ENCODE measurements around the gene MISP3.

MISP3 gene

GRCh38 chr19:14080887-14081796 lies 8.6 kb downstream of the MISP3 start:
- peak; percentile 96 to 99 for DNase-seq (ENCODE audit: low read depth in 2 of 2)

DNA sequence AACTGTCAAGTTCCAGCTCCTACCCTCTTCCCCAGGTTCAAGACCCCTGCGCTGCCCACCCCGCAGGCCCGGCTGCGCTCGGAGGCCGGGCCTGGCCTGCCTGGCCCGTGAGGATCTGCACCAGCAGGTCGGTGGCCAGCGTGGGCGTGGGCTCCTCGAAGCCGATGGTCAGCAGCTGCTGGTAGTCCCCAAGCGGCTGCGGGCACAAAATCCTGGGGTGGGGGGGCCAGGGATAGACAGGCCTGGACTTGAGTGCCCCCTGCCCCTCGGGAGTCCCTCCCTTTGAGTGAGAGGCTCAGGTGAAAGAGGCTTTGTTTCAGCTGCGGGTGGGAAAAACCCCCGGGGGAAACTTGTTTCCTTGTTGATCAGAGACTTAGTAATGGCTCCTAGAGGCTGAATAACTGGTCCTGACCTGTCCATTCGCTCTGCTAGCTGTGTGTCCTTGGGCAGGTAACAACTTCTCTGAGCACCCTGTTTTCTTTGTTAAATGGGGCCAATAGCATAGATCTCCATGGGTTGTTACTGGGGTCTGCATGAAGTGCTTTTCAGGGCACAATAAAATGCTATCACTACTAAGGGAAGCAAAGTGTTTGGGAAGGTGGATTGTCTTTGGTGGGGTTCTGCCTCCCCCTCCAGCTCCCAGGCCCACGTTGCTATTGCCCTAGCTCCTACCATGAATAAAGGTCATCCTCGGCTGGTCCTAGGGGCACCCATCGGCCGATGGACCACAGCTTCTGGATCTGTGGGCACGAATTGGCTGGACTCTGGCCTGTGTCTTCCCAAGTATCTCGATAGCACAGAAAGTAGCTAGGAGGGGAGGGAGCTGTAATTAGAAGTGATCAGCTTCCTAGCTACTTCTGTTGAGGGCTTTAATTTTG lies 9.4 kb downstream of the MISP3 start:
- DNase-seq (ENCODE audit: low read depth in 2 of 2), result no peak

DNA sequence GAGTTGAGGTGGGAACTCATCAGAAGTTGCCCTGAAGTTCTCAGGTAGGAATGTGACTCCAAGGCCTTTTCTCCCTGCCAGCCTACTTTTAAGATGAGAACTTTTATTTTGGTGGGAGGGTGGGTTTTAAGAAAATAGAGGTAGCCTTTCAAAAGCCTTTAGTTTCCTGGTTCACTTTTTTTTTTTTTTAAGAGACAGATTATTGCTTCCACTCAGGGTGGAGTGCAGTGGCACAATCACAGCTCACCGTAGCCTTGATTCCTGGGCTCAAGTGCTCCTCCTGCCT lies 10.0 kb downstream of the MISP3 start:
- no peak for DNase-seq (ENCODE audit: low read depth in 2 of 2)

- no peak for DNase-seq (ENCODE audit: low read depth in 2 of 2)
These were observed 12.9 kb downstream of the MISP3 start, which contains the start of gene C19orf67 for GRCh38 chr19:14085309-14085995. C19orf67 (minus strand) TSS chr19:14085783; CDS start chr19:14085627, 156 bp downstream.

GRCh38 chr19:14086098-14086497 lies 13.5 kb downstream of the MISP3 start:
- DNase-seq (ENCODE audit: low read depth in 2 of 2), result no peak

DNA sequence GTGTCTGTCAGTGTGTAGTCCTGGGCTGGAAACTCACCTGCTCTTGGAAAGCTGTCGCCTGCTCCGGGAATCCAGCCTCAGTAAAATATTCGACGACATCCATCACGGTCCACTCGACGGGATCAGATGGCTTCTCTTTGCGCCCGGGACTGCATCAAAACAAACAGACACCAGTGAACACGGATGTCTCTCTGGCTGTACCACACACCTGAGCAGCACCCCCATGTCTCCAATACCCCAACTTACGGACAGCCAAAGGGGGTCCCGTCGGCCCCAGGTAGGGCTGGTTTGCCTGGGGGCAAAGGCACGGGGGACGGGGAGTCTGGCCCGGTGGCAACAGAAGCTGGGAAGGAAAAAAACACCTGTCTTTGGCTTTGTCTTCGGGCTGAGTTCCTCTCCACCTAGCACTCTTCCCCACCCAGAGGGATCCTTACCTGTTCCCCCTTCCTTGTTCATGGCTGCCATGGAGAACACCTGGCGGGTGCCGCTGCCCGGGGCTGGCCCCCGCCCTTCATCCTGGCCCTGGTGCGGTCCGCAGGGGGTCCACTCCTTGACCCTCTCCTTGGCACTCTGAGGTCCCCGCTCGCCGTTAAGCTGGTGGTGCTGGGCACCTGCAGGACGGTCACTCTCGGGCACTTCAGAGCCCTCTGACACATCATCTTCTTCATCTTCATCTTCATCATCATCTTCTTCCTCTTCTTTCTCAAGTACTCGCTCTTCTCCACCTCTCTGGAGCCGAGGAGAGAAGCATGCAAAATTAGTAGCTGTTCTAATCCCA lies 16.2 kb downstream of the MISP3 start:
- no peak for DNase-seq (ENCODE audit: low read depth in 2 of 2)

- DNase-seq (ENCODE audit: low read depth in 2 of 2), result no peak
These were observed 16.8 kb downstream of the MISP3 start for GRCh38 chr19:14089412-14089661.

DNA sequence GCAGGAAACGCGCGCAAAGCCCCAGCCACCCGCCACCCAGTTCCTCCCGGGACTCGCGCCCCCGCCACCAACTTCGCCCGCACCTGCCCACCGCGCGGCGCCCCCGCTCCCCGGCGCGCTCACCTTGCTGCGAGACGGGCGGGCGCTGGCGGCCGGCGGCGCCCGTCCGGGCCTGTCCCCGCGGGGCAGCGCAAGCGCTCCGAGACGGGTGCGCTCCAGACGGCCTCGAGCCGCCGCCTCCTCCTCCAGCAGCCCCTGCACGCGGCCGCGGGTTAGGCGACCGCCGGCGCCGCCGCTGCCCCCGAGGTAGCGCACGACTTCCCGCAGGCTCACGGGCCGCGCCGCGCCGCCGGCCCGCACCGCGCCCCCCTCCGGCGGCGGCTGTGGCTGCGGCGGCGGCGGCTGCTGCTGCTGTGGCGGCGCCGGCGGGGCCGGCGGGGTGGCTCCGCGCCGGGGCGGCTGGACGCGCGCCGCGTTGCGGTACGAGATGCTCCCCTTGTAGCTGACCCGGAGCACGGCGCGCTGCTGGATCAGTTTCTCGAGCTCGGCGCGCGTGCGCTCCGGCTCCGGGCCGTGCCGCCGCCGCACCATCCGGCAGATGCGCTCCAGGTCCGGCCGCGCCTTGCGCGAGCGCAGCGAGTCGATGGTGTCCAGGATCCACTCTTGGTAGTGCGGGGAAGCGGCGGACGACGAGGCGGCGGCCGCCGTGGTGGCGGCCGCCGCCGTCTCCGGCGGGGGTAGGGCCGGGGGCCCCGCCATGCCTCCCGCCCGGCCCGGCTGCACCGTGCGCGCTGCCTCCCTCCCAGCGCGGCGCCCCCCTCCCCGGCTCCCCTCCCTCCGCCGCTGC lies 17.3 kb downstream of the MISP3 start:
- DNase-seq (ENCODE audit: low read depth in 2 of 2), result peak in 1 of 2 donors; percentile 33

GRCh38 chr19:14090509-14091080 lies 18.0 kb downstream of the MISP3 start, which contains the start of gene SAMD1:
SAMD1 (minus strand) TSS chr19:14090751.
- DNase-seq (ENCODE audit: low read depth in 2 of 2), result peak; percentile 69 to 71

DNA sequence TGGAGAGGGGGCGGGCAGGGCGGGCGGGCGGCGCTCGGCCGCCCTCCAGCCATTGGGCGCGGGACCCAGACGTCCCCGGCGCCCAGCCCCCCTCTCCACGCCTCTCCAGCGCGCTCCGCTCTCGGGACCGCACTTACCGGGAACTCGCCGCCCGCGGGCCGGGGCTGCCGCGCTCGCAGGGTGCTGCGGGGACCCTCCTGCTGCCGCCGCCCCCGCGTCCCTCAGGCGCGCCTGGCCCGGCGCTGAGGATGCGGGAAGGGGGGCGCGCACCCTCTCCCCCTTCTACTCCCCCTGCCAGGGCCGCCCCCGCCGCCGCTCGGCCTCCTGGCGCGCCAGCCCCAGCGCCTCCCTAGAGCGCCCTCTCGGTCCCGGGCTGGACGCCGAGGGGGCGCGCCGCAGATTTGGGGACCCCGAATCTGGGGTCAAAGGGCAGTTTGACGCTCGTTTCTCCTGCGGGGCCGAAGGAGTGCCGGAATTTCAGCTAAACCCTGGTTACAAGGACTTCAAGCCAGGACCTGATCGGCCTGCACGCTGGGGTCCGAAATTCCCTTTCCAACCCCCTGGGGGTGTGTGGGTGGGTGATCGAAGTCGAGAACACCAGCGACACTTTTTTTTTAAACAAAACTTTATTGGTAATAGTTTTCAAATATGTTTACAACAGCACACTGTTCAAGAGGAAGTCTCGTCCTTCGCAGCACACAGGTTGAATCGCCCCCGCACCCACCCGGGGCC lies 18.7 kb downstream of the MISP3 start:
- DNase-seq (ENCODE audit: low read depth in 2 of 2), result peak in 1 of 2 donors; percentile 58

- peak in 1 of 2 donors; percentile 16 for DNase-seq (ENCODE audit: low read depth in 2 of 2)
These were observed 19.4 kb downstream of the MISP3 start for GRCh38 chr19:14091813-14092462.

DNA sequence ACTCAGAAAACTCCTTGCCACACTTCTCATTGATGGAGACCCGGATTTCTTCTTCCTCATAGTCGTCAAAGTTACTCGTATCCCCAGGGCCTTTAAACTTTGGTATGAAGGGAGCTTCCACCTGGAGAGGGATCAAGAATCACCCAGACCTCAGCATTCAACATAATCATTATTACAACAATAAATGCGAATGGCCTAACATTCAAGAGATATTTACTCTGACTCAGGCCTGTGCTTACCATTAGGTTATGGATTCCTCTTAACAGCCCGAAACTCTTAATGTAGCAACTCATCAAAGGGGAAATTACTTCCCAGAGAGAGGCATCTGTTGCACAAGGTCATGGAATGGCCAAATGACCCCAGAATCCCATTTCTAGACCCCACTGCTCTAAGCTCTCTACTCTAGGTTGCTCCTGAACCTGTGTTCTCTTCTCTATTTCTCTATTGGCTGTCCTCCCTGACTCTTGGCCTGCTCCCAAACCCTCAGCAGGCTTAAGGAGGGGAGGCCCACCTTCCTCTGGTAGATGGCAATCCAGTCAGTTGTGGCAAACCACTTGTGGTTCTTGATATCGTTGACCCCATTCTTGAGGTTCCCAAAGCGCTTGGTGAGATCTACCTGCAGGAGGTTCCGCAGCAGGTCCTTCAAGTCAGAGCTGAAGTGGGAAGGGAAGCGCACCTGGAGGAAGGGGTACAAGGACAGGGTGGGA lies 20.7 kb downstream of the MISP3 start:
- no peak for DNase-seq (ENCODE audit: low read depth in 2 of 2)

DNA sequence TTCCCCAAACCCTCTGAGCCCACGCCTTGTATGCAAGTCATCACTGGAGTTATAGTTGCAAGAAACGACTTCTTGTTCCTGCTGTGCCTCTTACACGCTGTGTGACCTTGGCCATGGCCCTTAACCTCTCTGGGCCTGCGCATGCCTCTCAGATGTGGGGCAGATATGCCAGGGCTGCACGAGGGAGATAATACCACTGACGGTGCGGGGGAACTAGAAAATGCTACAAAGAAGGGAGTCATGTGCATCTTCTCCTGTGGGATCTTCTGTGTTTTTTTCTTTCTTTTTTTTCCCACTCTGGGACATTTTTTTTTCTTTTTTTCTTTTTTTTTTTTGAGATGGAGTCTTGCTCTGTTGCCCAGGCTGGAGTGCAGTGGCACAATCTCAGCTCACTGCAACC lies 22.3 kb downstream of the MISP3 start:
- DNase-seq (ENCODE audit: low read depth in 2 of 2), result no peak

DNA sequence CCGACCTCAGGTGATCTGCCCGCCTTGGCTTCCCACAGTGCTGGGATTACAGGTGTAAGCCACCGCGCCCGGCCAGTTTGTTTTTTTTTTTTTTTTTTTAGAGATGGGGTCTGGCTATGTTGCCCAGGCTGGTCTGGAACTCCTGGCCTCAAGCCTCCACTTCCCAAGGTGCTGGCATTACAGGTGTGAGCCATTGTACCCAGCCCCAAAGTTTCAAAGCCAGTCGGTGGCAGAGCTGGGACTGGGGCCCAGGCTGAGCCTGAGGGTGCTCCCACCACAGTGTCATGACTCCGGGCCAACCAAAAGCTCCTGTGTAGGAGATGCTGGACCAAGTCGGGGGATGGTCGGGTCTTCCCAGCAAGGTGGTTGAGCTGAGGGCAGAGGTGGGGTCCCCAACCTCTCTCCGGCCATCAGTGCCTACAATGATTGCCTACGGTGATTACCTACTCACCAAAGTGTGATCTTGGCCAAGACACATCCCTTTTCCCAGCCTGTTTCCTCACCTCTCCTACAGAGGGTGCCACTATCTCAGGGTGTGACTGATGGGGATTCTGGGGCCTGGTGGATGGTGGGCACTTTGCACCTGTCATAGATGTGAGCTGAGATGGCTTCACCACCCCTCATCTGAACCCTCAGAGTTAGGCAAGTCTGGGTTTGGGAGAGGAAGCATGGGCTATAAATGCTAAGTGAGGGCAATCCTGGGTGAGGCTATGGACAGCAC lies 23.8 kb downstream of the MISP3 start:
- no peak for DNase-seq (ENCODE audit: low read depth in 2 of 2)

GRCh38 chr19:14097532-14098151 lies 25.1 kb downstream of the MISP3 start:
- no peak for DNase-seq (ENCODE audit: low read depth in 2 of 2)

DNA sequence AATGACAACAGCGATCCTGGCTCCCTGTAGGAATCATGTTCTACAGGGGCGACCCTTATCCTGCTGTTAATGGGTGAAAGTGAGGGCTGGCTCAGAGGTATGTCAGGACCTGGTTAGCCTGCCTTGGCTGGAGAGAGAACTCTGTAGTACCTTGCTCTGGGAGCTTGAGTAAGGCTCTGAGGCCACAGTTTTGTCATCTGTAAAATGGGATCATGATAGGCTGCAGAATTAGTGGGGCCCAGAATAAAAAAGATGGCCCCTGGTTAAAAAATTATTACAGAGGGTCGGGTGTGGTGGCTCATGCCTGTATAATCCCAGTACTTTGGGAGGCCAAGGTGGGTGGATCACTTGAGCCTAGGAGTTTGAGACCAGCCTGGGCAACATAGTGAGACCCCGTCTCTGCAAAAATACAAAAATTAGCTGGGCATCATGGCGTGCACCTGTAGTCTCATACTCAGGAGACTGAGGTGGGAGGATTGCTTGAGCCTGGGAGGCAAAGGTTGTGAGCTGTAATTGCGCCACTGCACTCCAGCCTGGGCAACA lies 28.5 kb downstream of the MISP3 start:
- DNase-seq (ENCODE audit: low read depth in 2 of 2), result no peak

GRCh38 chr19:14102102-14102696 lies 29.6 kb downstream of the MISP3 start:
- DNase-seq (ENCODE audit: low read depth in 2 of 2), result no peak

All from stimulated activated CD8-positive, alpha-beta memory T cell treated with anti-CD3 and anti-CD28 coated beads, Interleukin-15, amount 100 ng/mL, for 48 hours (primary cell).